ENCODE measurements around the gene TTC23L. TPM values are rescaled to one million over a fixed set of nuclear protein-coding genes. Genes with fewer than 3 reads are reported as not detected.

TTC23L gene
- total and polyA plus RNA-seq, 4 donors: 0.51 to 4.4 (median 1.1) TPM

DNA sequence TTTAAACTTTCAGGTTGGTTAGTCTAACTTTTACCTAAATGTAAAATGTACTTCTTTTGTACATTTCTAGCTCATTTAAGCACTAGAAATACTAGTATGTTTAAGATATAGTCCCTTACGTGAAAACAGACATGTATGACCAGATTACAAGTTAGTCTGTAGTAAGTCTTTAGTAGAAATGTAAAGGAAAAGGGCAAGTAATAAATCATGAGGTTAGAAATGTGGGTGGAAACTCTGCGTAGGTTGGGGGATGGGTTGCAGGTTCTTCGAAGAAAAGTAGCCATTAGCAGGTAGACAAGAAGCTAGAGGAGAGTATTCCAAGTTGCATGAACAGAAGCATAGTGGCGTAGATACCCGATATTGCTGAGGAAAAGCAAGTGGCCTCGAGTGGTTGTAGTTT lies 53.5 kb downstream of the TTC23L start:
- no peak overlapping the region for H3K27ac ChIP-seq (ENCODE audit: low read depth in 1 of 2, low read length in 1 of 2)
- TF ChIP-seq, protein P1, sequence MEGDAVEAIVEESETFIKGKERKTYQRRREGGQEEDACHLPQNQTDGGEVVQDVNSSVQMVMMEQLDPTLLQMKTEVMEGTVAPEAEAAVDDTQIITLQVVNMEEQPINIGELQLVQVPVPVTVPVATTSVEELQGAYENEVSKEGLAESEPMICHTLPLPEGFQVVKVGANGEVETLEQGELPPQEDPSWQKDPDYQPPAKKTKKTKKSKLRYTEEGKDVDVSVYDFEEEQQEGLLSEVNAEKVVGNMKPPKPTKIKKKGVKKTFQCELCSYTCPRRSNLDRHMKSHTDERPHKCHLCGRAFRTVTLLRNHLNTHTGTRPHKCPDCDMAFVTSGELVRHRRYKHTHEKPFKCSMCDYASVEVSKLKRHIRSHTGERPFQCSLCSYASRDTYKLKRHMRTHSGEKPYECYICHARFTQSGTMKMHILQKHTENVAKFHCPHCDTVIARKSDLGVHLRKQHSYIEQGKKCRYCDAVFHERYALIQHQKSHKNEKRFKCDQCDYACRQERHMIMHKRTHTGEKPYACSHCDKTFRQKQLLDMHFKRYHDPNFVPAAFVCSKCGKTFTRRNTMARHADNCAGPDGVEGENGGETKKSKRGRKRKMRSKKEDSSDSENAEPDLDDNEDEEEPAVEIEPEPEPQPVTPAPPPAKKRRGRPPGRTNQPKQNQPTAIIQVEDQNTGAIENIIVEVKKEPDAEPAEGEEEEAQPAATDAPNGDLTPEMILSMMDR (IDR thresholded peaks at IDR 0.05; ENCODE audit: control extremely low read depth, extremely low read depth): no peak
- no peaks in the 10 kb centered on the region for H3K27me3 ChIP-seq (ENCODE audit: control insufficient read depth in 3 of 3, insufficient read depth in 3 of 3, low read length in 2 of 3)
- H3K36me3 ChIP-seq (ENCODE audit: control insufficient read depth in 4 of 4, insufficient read depth in 4 of 4, low read length in 4 of 4): no peaks in the 10 kb centered on the region
- H3K4me3 ChIP-seq: no peak overlapping the region
- WGBS, 2 donors: 89 to 90% methylated on average over 6 of the region's 6 CpGs
- no peaks in the 10 kb centered on the region for H3K4me1 ChIP-seq (ENCODE audit: control insufficient read depth in 5 of 5, insufficient read depth in 5 of 5, low read length in 5 of 5)
- no peaks in the 10 kb centered on the region for H3K9me3 ChIP-seq (ENCODE audit: control insufficient read depth in 4 of 4, insufficient read depth in 3 of 4, low read length in 3 of 4)
- no peak overlapping the region for H3K9ac ChIP-seq (ENCODE audit: insufficient read depth in 1 of 2, low read length in 2 of 2)
- ATAC-seq (ENCODE audit: insufficient read depth, low FRiP score) (no peak), DNase-seq (no peak)

DNA sequence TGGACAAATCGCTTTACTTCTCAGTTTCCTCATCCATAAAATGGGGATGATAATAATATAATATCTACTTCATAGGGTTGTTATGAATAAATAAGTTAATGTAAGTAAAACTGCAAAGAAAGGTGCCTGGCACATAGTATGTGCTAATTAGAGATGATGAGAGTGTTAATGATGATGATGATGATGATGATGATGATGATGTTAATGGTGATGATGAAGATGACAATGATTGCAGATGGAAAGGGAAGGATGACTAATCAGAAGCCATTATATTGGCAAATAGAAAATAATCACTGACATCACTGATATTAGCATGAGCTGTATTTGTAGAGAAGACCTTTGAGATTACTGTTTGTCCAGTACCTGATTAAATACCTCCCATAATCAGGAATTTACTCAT lies 55.8 kb downstream of the TTC23L start:
- no peak for ATAC-seq (ENCODE audit: insufficient read depth, low FRiP score)
- 96 to 97% methylated on average over 1 of the region's 1 CpG for WGBS, 2 donors
- no peak overlapping the region for H3K9ac ChIP-seq (ENCODE audit: insufficient read depth in 1 of 2, low read length in 2 of 2)
- peaks cover 0 to 4% (median 0%) of the 10 kb centered on the region in 5 donors for H3K4me1 ChIP-seq (ENCODE audit: control insufficient read depth in 5 of 5, insufficient read depth in 5 of 5, low read length in 5 of 5)
- H3K9me3 ChIP-seq (ENCODE audit: control insufficient read depth in 4 of 4, insufficient read depth in 3 of 4, low read length in 3 of 4): no peaks in the 10 kb centered on the region
- TF ChIP-seq, protein P1 (IDR thresholded peaks at IDR 0.05; ENCODE audit: control extremely low read depth, extremely low read depth): no peak
- no peaks in the 10 kb centered on the region for H3K36me3 ChIP-seq (ENCODE audit: control insufficient read depth in 4 of 4, insufficient read depth in 4 of 4, low read length in 4 of 4)
- H3K27me3 ChIP-seq (ENCODE audit: control insufficient read depth in 3 of 3, insufficient read depth in 3 of 3, low read length in 2 of 3): no peaks in the 10 kb centered on the region
- no peak for DNase-seq
- no peak overlapping the region for H3K4me3 ChIP-seq
- no peak overlapping the region for H3K27ac ChIP-seq (ENCODE audit: low read depth in 1 of 2, low read length in 1 of 2)

DNA sequence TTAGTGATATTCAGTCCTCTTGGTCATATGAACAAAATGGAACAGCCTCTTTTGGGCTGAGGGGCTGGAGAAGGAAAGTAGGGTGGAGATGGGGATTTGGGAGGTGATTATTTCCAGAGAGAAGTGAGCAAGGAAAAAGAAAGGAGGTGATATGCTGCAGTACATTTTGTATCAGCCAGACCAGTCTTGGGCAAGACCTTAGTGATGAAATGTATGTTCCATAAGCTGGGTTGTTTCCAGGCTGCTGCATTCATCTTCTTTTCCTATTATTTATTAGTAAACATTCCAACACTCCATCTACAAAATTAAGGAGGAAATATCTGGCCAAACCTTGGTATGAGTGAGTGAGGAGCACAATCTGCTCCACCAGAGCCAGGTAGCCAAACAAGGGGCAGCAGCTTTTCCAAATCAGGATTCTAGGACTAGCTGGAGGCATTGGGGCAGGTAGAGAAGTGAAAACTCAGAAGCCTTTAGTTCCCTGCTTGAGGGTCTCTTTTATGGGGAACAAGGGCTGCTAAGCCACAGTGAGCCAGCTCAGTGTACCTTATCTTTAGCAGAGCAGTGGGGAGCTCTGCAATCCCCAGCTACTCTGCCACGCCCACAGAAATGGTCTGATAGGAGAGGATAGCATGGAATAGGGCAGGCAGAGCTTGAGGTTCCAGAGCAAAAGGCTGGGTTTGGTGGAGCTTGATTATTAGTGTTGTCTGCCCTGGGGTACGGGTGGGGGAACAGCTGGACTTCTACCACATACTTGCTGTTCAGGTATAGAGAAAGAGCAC lies 56.9 kb downstream of the TTC23L start:
- no peaks in the 10 kb centered on the region for H3K27me3 ChIP-seq (ENCODE audit: control insufficient read depth in 3 of 3, insufficient read depth in 3 of 3, low read length in 2 of 3)
- H3K9ac ChIP-seq (ENCODE audit: insufficient read depth in 1 of 2, low read length in 2 of 2): no peak overlapping the region
- ATAC-seq (ENCODE audit: insufficient read depth, low FRiP score): no peak
- 90 to 95% methylated on average over 2 of the region's 2 CpGs for WGBS, 2 donors
- peak in 1 of 3 donors; percentile 26 for DNase-seq
- H3K4me1 ChIP-seq (ENCODE audit: control insufficient read depth in 5 of 5, insufficient read depth in 5 of 5, low read length in 5 of 5): peaks cover 0 to 4% (median 0%) of the 10 kb centered on the region in 5 donors
- TF ChIP-seq, protein P1 (IDR thresholded peaks at IDR 0.05; ENCODE audit: control extremely low read depth, extremely low read depth): no peak
- H3K36me3 ChIP-seq (ENCODE audit: control insufficient read depth in 4 of 4, insufficient read depth in 4 of 4, low read length in 4 of 4): no peaks in the 10 kb centered on the region
- no peak overlapping the region for H3K4me3 ChIP-seq
- H3K27ac ChIP-seq (ENCODE audit: low read depth in 1 of 2, low read length in 1 of 2): no peak overlapping the region
- no peaks in the 10 kb centered on the region for H3K9me3 ChIP-seq (ENCODE audit: control insufficient read depth in 4 of 4, insufficient read depth in 3 of 4, low read length in 3 of 4)
